Measurements from ENCODE around the gene SPSB2.

- TF ChIP-seq CTCF (IDR thresholded peaks at IDR 0.05) (no peak), POLR2A (IDR thresholded peaks at IDR 0.05) (no peak), EP300 (IDR thresholded peaks at IDR 0.05) (no peak), POLR2AphosphoS5 (IDR thresholded peaks at IDR 0.05) (no peak)
Observed at GRCh38 chr12:6912164-6912935, 39.2 kb upstream of the SPSB2 start.
